SU-DHL-6 (cell line): ENCODE measurements around the gene REXO4.

Experiments
- EZH2phosphoT487 ChIP-seq: fragments of 200-600 bp; sonication (generic), shearing (Covaris generic); conservative IDR thresholded peaks from 2 replicates; pipeline ENCODE4 v1.6.1; 2018; ENCODE audit warnings: mild to moderate bottlenecking, antibody characterized with exemption, low read length, moderate library complexity, mixed read lengths
- TF ChIP-seq, protein P1 (sequence below): fragments of 200-600 bp; sonication (generic); IDR thresholded peaks from one replicate; pipeline ENCODE4 v1.5.1; 2017; ENCODE audit warnings: antibody characterized with exemption, mild to moderate bottlenecking, low read length, moderate library complexity; ENCODE audit not compliant: insufficient read depth, poor library complexity, severe bottlenecking

DNA sequence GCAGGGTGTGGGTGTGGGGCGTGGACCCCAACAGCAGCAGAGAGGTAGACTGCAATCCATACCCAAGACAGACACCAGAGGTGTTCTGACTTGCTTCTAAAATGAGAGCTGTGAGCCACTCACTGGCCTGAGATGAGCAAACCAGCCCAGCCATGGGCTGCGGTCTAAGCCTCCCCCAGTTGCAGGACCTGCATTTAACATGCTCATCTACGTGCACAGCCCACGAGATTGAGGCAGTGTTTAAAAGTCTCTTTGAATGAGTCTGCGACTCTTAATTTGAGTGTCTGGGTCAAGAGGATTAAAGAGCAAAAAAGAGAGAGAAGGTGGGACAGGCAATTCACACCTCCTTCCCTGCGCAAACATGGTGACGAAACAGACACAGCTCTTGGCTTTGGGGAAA, 47.9 kb downstream of the REXO4 start:
- TF ChIP-seq, protein P1, sequence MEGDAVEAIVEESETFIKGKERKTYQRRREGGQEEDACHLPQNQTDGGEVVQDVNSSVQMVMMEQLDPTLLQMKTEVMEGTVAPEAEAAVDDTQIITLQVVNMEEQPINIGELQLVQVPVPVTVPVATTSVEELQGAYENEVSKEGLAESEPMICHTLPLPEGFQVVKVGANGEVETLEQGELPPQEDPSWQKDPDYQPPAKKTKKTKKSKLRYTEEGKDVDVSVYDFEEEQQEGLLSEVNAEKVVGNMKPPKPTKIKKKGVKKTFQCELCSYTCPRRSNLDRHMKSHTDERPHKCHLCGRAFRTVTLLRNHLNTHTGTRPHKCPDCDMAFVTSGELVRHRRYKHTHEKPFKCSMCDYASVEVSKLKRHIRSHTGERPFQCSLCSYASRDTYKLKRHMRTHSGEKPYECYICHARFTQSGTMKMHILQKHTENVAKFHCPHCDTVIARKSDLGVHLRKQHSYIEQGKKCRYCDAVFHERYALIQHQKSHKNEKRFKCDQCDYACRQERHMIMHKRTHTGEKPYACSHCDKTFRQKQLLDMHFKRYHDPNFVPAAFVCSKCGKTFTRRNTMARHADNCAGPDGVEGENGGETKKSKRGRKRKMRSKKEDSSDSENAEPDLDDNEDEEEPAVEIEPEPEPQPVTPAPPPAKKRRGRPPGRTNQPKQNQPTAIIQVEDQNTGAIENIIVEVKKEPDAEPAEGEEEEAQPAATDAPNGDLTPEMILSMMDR, result no peak
- no peak for TF ChIP-seq EZH2phosphoT487
